Measurements from ENCODE around the gene TRPV2.

TRPV2 gene

GRCh38 chr17:16407911-16408588 is 7.3 kb upstream of the TRPV2 start:
- DNase-seq (ENCODE audit: low read depth), result peak; percentile 43

DNA sequence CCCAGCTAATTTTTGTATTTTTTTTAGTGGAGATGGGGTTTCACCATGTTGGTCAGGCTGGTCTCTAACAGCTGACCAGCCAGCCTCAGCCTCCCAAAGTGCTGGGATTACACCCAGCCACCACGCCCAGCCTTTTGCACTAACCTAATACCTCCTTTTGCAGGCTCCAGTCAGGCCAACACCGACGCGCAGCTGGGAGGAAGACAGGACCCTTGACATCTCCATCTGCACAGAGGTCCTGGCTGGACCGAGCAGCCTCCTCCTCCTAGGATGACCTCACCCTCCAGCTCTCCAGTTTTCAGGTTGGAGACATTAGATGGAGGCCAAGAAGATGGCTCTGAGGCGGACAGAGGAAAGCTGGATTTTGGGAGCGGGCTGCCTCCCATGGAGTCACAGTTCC is 2.0 kb downstream of the TRPV2 start:
- DNase-seq (ENCODE audit: low read depth), result no peak

DNA sequence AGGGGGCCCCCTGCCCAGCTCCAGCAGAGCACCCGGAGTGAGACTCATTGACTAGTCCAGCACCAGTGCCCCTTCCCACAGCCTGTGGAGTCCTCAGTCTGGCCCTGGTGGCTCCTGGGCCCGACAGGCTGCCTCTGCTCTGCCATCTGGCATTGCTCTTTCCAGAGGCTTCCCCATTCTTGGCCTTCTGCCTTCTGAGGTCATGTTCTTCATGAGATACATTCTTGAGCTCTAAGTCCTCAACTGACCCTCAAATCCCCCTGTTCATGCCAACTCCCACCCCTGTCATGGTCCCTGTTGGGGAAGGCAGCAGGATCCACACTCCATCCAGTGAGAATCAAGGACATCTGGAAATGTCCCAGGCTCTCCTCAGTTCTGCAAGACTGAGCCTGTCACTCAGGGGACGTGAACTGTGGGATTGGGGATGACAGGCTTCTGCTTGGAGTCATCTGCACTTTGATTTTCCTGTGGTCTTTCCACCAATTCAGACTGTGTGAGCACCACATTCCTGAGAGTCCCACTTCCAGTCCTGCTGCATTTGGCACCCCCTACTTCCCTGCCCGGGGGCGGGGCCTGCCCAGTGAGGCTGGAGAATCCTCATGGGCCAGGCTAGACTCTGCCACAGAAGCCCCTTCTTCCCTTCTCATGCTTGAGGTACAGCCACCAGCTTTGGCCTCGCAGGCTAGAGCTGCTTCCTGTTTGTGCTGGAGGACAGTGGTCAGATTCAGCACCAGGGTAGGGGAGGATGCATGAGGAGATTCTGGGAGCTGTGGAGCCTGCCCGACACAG is 2.7 kb downstream of the TRPV2 start:
- peak; percentile 71 for DNase-seq (ENCODE audit: low read depth)

DNA sequence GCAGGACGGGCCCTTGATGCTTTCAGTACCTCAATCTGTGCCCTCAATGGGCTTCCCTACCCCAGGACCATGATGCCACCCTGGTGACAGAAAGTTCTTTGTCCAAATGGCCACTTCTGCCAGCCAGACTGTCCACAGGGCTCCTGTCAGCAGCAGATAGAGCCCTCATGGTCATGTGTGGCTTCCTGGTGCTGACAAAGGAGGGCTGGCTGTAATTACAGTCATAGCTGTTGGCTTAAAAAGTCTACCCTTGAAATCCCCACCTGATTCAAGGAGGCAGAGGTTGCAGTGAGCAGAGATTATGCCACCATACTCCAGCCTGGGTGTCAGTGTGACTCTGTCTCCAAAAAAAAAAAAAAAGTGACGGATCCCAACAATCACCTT is 3.3 kb downstream of the TRPV2 start:
- DNase-seq (ENCODE audit: low read depth), result peak; percentile 33

- peak; percentile 98 for DNase-seq (ENCODE audit: low read depth)
These were observed 3.9 kb downstream of the TRPV2 start for GRCh38 chr17:16419074-16419928.

GRCh38 chr17:16419929-16420271 is 4.5 kb downstream of the TRPV2 start:
- peak; percentile 96 for DNase-seq (ENCODE audit: low read depth)

GRCh38 chr17:16422416-16422815 is 7.0 kb downstream of the TRPV2 start:
- no peak for DNase-seq (ENCODE audit: low read depth)

GRCh38 chr17:16423226-16423872 is 8.0 kb downstream of the TRPV2 start:
- DNase-seq (ENCODE audit: low read depth), result no peak

GRCh38 chr17:16425202-16425601 is 9.8 kb downstream of the TRPV2 start:
- no peak for DNase-seq (ENCODE audit: low read depth)

DNA sequence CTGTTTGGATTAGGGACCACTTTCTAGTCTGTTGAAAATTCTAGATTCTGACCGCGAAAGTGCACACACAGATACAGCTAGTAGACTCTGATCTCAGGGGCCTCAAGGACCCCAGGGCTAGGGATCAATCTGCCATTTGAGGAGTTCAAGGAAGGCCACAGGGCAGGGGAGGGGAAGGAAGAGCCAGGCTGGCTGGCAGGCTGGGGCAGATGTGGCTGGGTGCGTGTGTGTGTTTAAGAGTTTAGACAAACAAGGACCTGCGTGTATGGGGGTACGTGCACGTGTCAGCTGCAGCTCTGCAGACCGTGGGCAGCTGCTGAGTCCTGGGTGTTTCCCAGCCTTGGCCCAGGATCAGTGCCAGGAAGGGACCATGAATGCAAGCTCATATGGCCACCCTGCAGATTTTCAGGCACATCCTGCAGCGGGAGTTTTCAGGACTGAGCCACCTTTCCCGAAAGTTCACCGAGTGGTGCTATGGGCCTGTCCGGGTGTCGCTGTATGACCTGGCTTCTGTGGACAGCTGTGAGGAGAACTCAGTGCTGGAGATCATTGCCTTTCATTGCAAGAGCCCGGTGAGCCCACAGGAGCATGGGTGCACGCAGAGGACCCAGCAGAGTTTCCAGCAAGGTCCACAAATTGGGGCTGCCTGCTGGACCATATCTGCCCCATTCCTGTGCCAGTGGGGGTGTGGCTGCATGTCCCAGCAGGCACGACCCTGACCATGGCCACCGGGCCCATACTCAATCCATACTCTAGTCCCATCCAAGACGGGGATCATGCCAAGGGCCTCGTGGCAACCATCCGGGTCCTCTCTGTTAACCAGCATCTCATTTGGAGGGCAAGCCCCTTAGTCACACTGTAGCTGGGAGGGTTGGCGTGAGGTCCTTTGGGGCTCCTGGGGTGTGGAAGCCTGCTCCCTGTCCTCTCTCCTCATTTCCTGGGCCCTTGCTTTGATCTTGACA is 10.6 kb downstream of the TRPV2 start:
- no peak for DNase-seq (ENCODE audit: low read depth)

- no peak for DNase-seq (ENCODE audit: low read depth)
These were observed 11.6 kb downstream of the TRPV2 start for GRCh38 chr17:16427020-16427419.

- DNase-seq (ENCODE audit: low read depth), result peak; percentile 62
These were observed 12.9 kb downstream of the TRPV2 start for GRCh38 chr17:16428098-16428882.

- no peak for DNase-seq (ENCODE audit: low read depth)
These were observed 13.7 kb downstream of the TRPV2 start for GRCh38 chr17:16429083-16429482.

DNA sequence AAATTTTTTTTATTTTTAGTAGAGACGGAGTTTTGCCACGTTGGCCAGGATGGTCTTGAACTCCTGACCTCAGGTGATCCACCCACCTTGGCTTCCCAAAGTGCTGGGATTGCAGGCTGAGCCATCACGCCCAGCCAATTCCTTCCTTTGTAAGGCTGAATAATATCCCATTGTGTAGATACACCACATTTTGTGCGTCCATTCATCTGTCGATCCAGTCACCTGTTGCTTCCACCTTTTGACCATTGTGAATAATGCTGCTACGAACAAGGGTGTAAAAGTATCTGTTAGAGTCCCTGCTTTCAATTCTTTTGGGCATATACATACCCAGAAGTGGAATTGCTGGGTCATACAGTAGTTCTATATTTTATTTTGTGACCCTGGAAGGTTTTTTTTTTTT is 15.3 kb downstream of the TRPV2 start:
- DNase-seq (ENCODE audit: low read depth), result no peak

- DNase-seq (ENCODE audit: low read depth), result no peak
These were observed 16.6 kb downstream of the TRPV2 start for GRCh38 chr17:16432017-16432416.

DNA sequence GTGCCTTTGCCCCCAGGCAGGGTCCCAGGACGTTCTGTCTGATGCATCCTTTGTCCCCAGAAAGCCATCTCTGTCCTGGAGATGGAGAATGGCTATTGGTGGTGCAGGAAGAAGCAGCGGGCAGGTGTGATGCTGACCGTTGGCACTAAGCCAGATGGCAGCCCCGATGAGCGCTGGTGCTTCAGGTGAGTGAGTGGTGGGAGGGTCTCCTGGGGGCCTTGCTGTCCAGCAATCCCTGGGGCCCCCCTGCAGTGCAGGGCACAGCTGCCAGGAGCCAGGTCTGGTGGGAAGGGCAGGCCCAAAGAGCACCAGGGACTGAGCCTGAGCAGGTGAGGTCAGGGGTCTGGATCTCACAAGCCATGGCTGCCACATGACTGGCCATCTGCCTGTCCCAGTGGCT is 18.1 kb downstream of the TRPV2 start:
- DNase-seq (ENCODE audit: low read depth), result no peak

DNA sequence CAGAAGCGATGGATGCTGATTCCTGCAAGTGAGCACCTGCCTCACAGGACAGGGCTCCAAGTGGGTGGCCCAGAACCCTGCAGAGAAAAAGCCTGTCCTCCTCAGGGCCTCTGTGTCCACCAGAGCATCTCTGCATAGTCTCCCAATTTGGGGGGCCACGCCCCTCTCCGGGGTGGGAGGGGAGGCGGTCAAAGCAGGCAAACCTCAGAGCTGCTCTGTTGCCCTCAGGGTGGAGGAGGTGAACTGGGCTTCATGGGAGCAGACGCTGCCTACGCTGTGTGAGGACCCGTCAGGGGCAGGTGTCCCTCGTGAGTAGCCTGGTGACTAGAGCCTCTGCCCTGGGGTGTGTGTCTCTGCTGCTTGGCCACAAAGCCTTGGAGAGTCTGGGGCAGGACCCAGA is 19.3 kb downstream of the TRPV2 start:
- no peak for DNase-seq (ENCODE audit: low read depth)

GRCh38 chr17:16435925-16436886 is 20.8 kb downstream of the TRPV2 start:
- DNase-seq (ENCODE audit: low read depth), result no peak

- DNase-seq (ENCODE audit: low read depth), result no peak
These were observed 21.7 kb downstream of the TRPV2 start for GRCh38 chr17:16437083-16437482.
